ENCODE measurements around the gene MMP11.

Gene MMP11

DNA sequence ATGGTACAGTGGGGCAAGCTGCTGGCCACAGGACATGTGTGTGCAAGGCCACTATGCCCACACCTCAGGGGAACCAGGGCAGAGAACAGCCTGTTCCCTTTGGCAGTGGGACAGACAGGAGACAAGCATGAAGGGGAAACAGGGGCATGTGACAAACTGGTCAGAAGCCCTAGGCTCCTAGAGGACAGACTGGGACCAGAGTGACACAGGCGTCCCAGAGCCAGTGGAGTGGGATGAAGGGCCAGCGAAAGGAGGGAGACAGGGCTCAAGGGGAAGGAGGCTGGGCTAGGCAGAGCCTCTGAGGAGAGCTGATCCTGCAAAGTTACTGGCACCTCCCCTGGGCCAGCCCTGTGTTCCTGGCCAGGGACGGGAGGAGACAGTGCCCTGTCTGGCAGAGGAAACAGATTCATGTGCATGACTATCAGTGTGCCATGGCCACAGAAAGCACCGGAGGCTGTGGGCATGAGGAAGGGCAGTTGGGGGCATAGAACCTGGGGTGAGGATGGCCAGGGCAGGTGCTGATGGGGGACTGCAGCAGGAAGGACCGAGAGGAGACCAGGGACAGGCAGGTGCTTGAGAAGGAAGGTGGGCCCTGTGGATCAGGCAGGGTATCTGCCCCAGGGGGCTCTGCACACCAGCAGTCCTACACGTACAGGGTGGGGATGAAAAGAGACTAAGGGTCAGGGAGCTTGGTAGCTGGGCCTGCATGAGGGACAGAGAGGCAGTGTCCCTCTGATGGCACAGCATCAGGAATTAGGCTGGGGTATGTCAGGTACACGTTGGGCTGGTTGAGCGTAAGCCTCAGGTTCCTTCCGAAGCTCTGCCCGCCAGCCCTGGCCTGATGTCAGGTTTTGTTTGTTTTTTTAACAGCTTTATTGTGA lies 56.4 kb downstream of the MMP11 start:
- DNase-seq (ENCODE audit: low spot score), result no peak
- peak overlapping the region; percentile 32 for H3K27ac ChIP-seq
- CTCF ChIA-PET, result interaction anchor here (0.6 to 1.1 kb wide), 2 partner anchors 21 to 442 kb away, joined by 3 to 5 read pairs; no protein-coding TSS in a partner anchor
- TF ChIP-seq CTCF (conservative IDR thresholded peaks at IDR 0.05; ENCODE audit: low read depth), result no peak
- POLR2A ChIA-PET (ENCODE audit: low non-redundant PET), result no interaction called here

- TF ChIP-seq CTCF (conservative IDR thresholded peaks at IDR 0.05; ENCODE audit: low read depth), result no peak
- no peak for DNase-seq (ENCODE audit: low spot score)
- H3K27ac ChIP-seq, result no peak overlapping the region
- ChIA-PET POLR2A (ENCODE audit: low non-redundant PET) (no interaction called here), CTCF (no interaction called here)
Observed at GRCh38 chr22:23829845-23830372, 57.3 kb downstream of the MMP11 start.

- no peak overlapping the region for H3K27ac ChIP-seq
- TF ChIP-seq CTCF (conservative IDR thresholded peaks at IDR 0.05; ENCODE audit: low read depth), result no peak
- CTCF ChIA-PET, result no interaction called here
- DNase-seq (ENCODE audit: low spot score), result no peak
- POLR2A ChIA-PET (ENCODE audit: low non-redundant PET), result no interaction called here
Observed at GRCh38 chr22:23831261-23831660, 58.6 kb downstream of the MMP11 start.

DNA sequence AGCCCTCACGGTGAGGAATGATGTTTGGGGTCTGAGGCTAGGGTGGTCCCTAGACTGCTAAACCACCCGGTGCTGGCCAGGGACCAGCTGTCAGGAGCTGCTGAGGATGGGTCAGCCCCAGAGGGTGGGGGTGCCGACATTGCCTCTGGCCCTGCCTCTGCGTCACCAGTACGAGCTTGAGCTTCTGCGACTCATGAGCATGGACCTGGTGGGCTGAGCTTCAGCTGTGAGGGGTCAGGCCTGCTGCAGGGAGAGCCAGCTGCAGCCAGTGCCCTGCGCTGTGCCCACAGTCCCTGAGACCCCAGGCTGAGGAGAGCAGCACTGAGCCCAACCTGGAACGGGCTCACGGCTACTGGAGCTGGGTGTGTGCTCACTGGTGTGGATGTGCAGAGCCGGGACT lies 59.1 kb downstream of the MMP11 start:
- POLR2A ChIA-PET (ENCODE audit: low non-redundant PET), result no interaction called here
- H3K27ac ChIP-seq, result peak overlapping the region; percentile 28
- no peak for TF ChIP-seq CTCF (conservative IDR thresholded peaks at IDR 0.05; ENCODE audit: low read depth)
- CTCF ChIA-PET, result no interaction called here
- no peak for DNase-seq (ENCODE audit: low spot score)

GRCh38 chr22:23832226-23833016 lies 59.8 kb downstream of the MMP11 start:
- no peak for TF ChIP-seq CTCF (conservative IDR thresholded peaks at IDR 0.05; ENCODE audit: low read depth)
- CTCF ChIA-PET, result no interaction called here

GRCh38 chr22:23833017-23833751 lies 60.5 kb downstream of the MMP11 start:
- TF ChIP-seq CTCF (conservative IDR thresholded peaks at IDR 0.05; ENCODE audit: low read depth), result no peak
- peak overlapping the region; percentile 66 for H3K27ac ChIP-seq
- POLR2A ChIA-PET (ENCODE audit: low non-redundant PET), result no interaction called here
- DNase-seq (ENCODE audit: low spot score), result no peak
- CTCF ChIA-PET, result no interaction called here

More at GRCh38 chr22:23832226-23833016, 59.8 kb downstream of the MMP11 start:
- POLR2A ChIA-PET (ENCODE audit: low non-redundant PET), result no interaction called here
- H3K27ac ChIP-seq, result peak overlapping the region; percentile 28
- DNase-seq (ENCODE audit: low spot score), result no peak
